ENCODE data around the gene EVA1C.

GRCh38 chr21:32544697-32545096 is 132.2 kb downstream of the EVA1C start:
- TF ChIP-seq CREB1 (CRISPR knock-in tag; IDR thresholded peaks at IDR 0.05; ENCODE audit: low read depth) (no peak), CTCF (conservative IDR thresholded peaks at IDR 0.05; ENCODE audit: low read depth in 2 of 2) (no peak), EZH2 (IDR thresholded peaks at IDR 0.05; ENCODE audit: low read depth, unreplicated experiment) (no peak), EZH2phosphoT487 (IDR thresholded peaks at IDR 0.05; ENCODE audit: unreplicated experiment) (no peak), POLR2AphosphoS5 (IDR thresholded peaks at IDR 0.05; ENCODE audit: low read depth) (no peak), REST (IDR thresholded peaks at IDR 0.05; ENCODE audit: unreplicated experiment) (no peak), ZNF331 (CRISPR knock-in tag; IDR thresholded peaks at IDR 0.05; ENCODE audit: low read depth) (no peak), ETS1 (IDR thresholded peaks at IDR 0.05) (no peak), NANOG (IDR thresholded peaks at IDR 0.05; ENCODE audit: borderline replicate concordance) (no peak), STAT1 (IDR thresholded peaks at IDR 0.05; ENCODE audit: unreplicated experiment) (no peak)
